Neural cell (in vitro differentiated cells): ENCODE results near the gene SPINK8. TPM values are rescaled to one million over a fixed set of nuclear protein-coding genes. Genes with fewer than 3 reads are reported as not detected.

Source experiments
- H2AFZ ChIP-seq: fragments of 200-600, 300-800 bp; sonication (generic), shearing (Covaris generic); 2 replicates; pipeline ENCODE4 v1.6.0; 2014; ENCODE audit warnings: low read depth, mild to moderate bottlenecking, antibody characterized with exemption, low read length, moderate library complexity
- H3F3A ChIP-seq: fragments of 200-600 bp; shearing (Covaris generic); 2 replicates; pipeline ENCODE4 v1.6.1; 2016; ENCODE audit warnings: mild to moderate bottlenecking, moderate library complexity, mixed read lengths, antibody characterized with exemption, low read length; ENCODE audit not compliant: insufficient read depth, poor library complexity, severe bottlenecking
- H3K27ac ChIP-seq: fragments of 200-600, 300-800 bp; sonication (generic), shearing (Covaris generic); 2 replicates; pipeline ENCODE4 v1.5.1; 2014; ENCODE audit warnings: mild to moderate bottlenecking, low read length, moderate library complexity
- H3K27me3 ChIP-seq: fragments of 300-800, 200-600 bp; sonication (generic), shearing (Covaris generic); 2 replicates; pipeline ENCODE4 v1.6.0; 2014; ENCODE audit warnings: mild to moderate bottlenecking, low read depth, low read length, moderate library complexity; ENCODE audit not compliant: insufficient read depth
- H3K36me3 ChIP-seq: fragments of 300-800, 200-600 bp; sonication (generic), shearing (Covaris generic); 2 replicates; pipeline ENCODE4 v1.5.1; 2014; ENCODE audit warnings: mild to moderate bottlenecking, antibody characterized with exemption, low read length, moderate library complexity; ENCODE audit not compliant: insufficient read depth
- H3K4me2 ChIP-seq: fragments of 300-800, 200-600 bp; sonication (generic), shearing (Covaris generic); 2 replicates; pipeline ENCODE4 v1.6.0; 2014; ENCODE audit warnings: mild to moderate bottlenecking, low read length
- H3K4me3 ChIP-seq: fragments of 300-800, 200-600 bp; sonication (generic), shearing (Covaris generic); 2 replicates; pipeline ENCODE4 v1.5.1; 2014; ENCODE audit warnings: mild to moderate bottlenecking, low read length, moderate library complexity
- H3K79me2 ChIP-seq: fragments of 200-600 bp; shearing (Covaris generic); replicated peaks from 2 replicates; pipeline ENCODE4 v1.6.0; 2014; ENCODE audit warnings: mild to moderate bottlenecking, low read length, moderate library complexity; ENCODE audit not compliant: insufficient read depth
- H3K9ac ChIP-seq: fragments of 300-800, 200-600 bp; sonication (generic), shearing (Covaris generic); 2 replicates; pipeline ENCODE4 v1.6.1; 2016; ENCODE audit warnings: mild to moderate bottlenecking, low read length, mixed read lengths
- H3K9me2 ChIP-seq: fragments of 200-600 bp; shearing (Covaris generic); 2 replicates; pipeline ENCODE4 v1.6.1; 2016; ENCODE audit warnings: mild to moderate bottlenecking, low read length, mixed read lengths; ENCODE audit not compliant: insufficient read depth
- H3K9me3 ChIP-seq: fragments of 200-600, 300-800 bp; sonication (generic), shearing (Covaris generic); 2 replicates; pipeline ENCODE4 v1.6.1; 2016; ENCODE audit warnings: mild to moderate bottlenecking, mixed run types, low read length, moderate library complexity, mixed read lengths
- H4K20me1 ChIP-seq: fragments of 200-600 bp; shearing (Covaris generic); 2 replicates; pipeline ENCODE4 v1.6.1; 2016; ENCODE audit warnings: mild to moderate bottlenecking, mixed run types; ENCODE audit not compliant: insufficient read depth
- EP300 ChIP-seq: fragments of 450-650 bp; conservative IDR thresholded peaks from 2 replicates; pipeline ENCODE4 v1.6.1; 2014; ENCODE audit warnings: antibody characterized with exemption, mild to moderate bottlenecking, moderate library complexity; ENCODE audit not compliant: poor library complexity, severe bottlenecking
- EZH2 ChIP-seq: fragments of 200-600, 300-800 bp; shearing (Covaris generic), sonication (generic); IDR thresholded peaks from 2 replicates; pipeline ENCODE4 v1.6.1; 2014; ENCODE audit warnings: antibody characterized with exemption, low read length, borderline replicate concordance, mild to moderate bottlenecking; ENCODE audit not compliant: insufficient read depth, poor library complexity, severe bottlenecking
- MXI1 ChIP-seq: fragments of 450-650 bp; conservative IDR thresholded peaks from 2 replicates; pipeline ENCODE4 v1.6.1; 2014; ENCODE audit warnings: antibody characterized with exemption, mild to moderate bottlenecking; ENCODE audit not compliant: poor library complexity, severe bottlenecking
- POLR2AphosphoS5 ChIP-seq: IDR thresholded peaks from 2 replicates; pipeline ENCODE4 v1.6.1; 2012
- RAD21 ChIP-seq: fragments of 450-650 bp; conservative IDR thresholded peaks from 2 replicates; pipeline ENCODE4 v1.6.1; 2014; ENCODE audit warnings: antibody characterized with exemption, mild to moderate bottlenecking, moderate library complexity
- SMC3 ChIP-seq: fragments of 450-650 bp; conservative IDR thresholded peaks from 2 replicates; pipeline ENCODE4 v1.6.1; 2014; ENCODE audit warnings: antibody characterized with exemption, mild to moderate bottlenecking, moderate library complexity; ENCODE audit not compliant: poor library complexity
- TAF1 ChIP-seq: IDR thresholded peaks from 2 replicates; pipeline ENCODE4 v1.6.1; 2012; ENCODE audit warnings: low read depth
- polyA plus RNA-seq: library from polyadenylated mRNA; depleted of rRNA; stranded (reverse); fragments of >200 nt; gene quantifications from 2 replicates; pipeline ENCODE4 v1.2.3, GENCODE V29; 2014
- TF ChIP-seq, protein P1 (sequence below): fragments of 450-650 bp; IDR thresholded peaks from 2 replicates; pipeline ENCODE4 v1.5.1; 2014; ENCODE audit warnings: antibody characterized with exemption, mild to moderate bottlenecking, moderate library complexity; ENCODE audit not compliant: poor library complexity, severe bottlenecking
- TF ChIP-seq, protein P2 (sequence below): IDR thresholded peaks from 2 replicates; pipeline ENCODE4 v1.6.1; 2012; ENCODE audit warnings: borderline replicate concordance

Gene SPINK8
- polyA plus RNA-seq, 1 donor from 2014 or later = not detected

DNA sequence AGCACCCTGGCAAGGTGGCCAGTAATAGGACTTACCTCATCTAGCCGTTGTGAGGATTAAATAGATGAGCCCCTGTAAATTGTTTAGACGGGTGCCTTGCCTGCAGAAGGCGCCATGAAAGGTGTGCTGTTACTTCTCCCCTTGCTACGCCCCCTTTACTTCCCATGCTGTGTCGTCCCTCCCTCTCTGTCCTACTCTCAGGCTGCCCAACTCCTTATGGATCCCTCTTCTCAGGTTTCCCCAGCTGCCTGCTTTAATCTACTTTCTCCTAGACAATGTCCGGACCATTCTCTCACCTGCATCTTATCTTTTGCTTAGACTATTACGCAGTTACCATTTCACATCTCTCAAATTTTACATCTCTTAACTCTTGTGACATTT, 36.9 kb upstream of the SPINK8 start:
- Histone ChIP-seq H3K4me3 (no peak overlapping the region), H2AFZ (no peak overlapping the region), H3K4me2 (no peak overlapping the region)

DNA sequence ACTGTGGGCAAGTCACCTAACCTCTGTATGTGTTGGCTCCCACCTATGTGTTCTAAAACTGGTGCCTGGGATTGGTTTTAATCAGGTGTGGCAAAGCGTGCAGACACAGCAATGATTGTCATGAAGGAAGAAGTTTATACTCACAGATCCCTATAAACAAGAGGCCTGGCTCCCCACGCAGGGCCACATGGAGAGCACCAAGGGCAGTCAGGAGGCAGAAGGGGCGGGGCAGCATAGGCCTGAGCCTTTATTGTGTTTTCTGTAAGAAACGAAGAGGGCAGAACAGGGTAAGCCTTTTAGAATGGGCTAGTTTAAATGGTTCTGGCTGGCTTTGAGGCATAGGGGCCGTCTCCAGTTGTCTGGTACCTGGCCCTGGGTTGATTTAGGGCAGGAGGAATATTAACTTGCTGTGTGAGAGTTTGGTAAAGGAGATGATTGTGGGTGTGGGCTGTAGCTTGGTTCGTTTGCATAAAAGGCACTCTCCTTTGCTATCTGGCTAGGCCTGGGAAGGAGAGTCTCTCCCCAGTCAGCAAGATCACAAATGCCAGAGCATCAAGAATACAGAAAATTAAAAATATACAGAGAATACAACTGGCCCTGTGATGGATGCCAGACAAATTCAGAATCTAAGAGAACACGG, 36.4 kb upstream of the SPINK8 start:
- Histone ChIP-seq H3K27ac (no peak overlapping the region), H3F3A (no peaks in the 10 kb centered on the region), H3K9me2 (no peaks in the 10 kb centered on the region), H3K27me3 (no peaks in the 10 kb centered on the region), H3K79me2 (no peaks in the 10 kb centered on the region), H3K36me3 (no peaks in the 10 kb centered on the region), H3K9me3 (no peaks in the 10 kb centered on the region), H3K9ac (no peak overlapping the region), H3K4me3 (no peak overlapping the region), H3K4me2 (no peak overlapping the region), H4K20me1 (no peaks in the 10 kb centered on the region), H2AFZ (no peak overlapping the region)
- TF ChIP-seq RAD21 = no peak
- no peak for TF ChIP-seq MXI1
- TF ChIP-seq EZH2 = no peak
- TF ChIP-seq, protein P1, sequence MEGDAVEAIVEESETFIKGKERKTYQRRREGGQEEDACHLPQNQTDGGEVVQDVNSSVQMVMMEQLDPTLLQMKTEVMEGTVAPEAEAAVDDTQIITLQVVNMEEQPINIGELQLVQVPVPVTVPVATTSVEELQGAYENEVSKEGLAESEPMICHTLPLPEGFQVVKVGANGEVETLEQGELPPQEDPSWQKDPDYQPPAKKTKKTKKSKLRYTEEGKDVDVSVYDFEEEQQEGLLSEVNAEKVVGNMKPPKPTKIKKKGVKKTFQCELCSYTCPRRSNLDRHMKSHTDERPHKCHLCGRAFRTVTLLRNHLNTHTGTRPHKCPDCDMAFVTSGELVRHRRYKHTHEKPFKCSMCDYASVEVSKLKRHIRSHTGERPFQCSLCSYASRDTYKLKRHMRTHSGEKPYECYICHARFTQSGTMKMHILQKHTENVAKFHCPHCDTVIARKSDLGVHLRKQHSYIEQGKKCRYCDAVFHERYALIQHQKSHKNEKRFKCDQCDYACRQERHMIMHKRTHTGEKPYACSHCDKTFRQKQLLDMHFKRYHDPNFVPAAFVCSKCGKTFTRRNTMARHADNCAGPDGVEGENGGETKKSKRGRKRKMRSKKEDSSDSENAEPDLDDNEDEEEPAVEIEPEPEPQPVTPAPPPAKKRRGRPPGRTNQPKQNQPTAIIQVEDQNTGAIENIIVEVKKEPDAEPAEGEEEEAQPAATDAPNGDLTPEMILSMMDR = no peak
- TF ChIP-seq, protein P2, sequence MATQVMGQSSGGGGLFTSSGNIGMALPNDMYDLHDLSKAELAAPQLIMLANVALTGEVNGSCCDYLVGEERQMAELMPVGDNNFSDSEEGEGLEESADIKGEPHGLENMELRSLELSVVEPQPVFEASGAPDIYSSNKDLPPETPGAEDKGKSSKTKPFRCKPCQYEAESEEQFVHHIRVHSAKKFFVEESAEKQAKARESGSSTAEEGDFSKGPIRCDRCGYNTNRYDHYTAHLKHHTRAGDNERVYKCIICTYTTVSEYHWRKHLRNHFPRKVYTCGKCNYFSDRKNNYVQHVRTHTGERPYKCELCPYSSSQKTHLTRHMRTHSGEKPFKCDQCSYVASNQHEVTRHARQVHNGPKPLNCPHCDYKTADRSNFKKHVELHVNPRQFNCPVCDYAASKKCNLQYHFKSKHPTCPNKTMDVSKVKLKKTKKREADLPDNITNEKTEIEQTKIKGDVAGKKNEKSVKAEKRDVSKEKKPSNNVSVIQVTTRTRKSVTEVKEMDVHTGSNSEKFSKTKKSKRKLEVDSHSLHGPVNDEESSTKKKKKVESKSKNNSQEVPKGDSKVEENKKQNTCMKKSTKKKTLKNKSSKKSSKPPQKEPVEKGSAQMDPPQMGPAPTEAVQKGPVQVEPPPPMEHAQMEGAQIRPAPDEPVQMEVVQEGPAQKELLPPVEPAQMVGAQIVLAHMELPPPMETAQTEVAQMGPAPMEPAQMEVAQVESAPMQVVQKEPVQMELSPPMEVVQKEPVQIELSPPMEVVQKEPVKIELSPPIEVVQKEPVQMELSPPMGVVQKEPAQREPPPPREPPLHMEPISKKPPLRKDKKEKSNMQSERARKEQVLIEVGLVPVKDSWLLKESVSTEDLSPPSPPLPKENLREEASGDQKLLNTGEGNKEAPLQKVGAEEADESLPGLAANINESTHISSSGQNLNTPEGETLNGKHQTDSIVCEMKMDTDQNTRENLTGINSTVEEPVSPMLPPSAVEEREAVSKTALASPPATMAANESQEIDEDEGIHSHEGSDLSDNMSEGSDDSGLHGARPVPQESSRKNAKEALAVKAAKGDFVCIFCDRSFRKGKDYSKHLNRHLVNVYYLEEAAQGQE = no peak
- no peak for TF ChIP-seq EP300
- no peak for TF ChIP-seq TAF1
- TF ChIP-seq SMC3 = no peak
- no peak for TF ChIP-seq POLR2AphosphoS5

More for the DNA sequence above, 36.9 kb upstream of the SPINK8 start:
- TF ChIP-seq TAF1 = no peak
- TF ChIP-seq RAD21 = no peak
- no peak for TF ChIP-seq EP300
- TF ChIP-seq EZH2 = no peak
- no peak for TF ChIP-seq SMC3
- TF ChIP-seq POLR2AphosphoS5 = no peak
- no peak for TF ChIP-seq MXI1
- TF ChIP-seq, protein P1 = no peak
- TF ChIP-seq, protein P2 = no peak
- Histone ChIP-seq H3K27me3 (no peaks in the 10 kb centered on the region), H3K79me2 (no peaks in the 10 kb centered on the region), H3K9me2 (no peaks in the 10 kb centered on the region), H3F3A (no peaks in the 10 kb centered on the region), H4K20me1 (no peaks in the 10 kb centered on the region), H3K27ac (no peak overlapping the region), H3K9ac (no peak overlapping the region), H3K36me3 (no peaks in the 10 kb centered on the region), H3K9me3 (no peaks in the 10 kb centered on the region)
